Panc1 (cell line): ENCODE results near the gene PLK3. TPM values are rescaled to one million over a fixed set of nuclear protein-coding genes. Genes with fewer than 3 reads are reported as not detected.

Experiments
- ATAC-seq: fragments of 200-7000 bp; cut with Tn5 transposase; 2 replicates; pipeline ENCODE4 v1.9.1; 2020; ENCODE audit warnings: mild to moderate bottlenecking, moderate library complexity
- BruUV-seq: library from RNA; stranded (reverse); fragments of 400-500 nt; replicated peaks from 2 replicates; lab custom pipeline; 2021; lab: Mats Ljungman, UMichigan
- CTCF ChIA-PET: fragments of 300-600 bp; sonication (Branson Sonifier 250); formaldehyde crosslinking; loops from one replicate; lab custom pipeline; 2022; ENCODE audit warnings: antibody characterized with exemption; lab: Charles Lee
- POLR2A ChIA-PET: fragments of 300-600 bp; sonication (Branson Sonifier 250); formaldehyde crosslinking; loops from one replicate; lab custom pipeline; 2022; ENCODE audit warnings: antibody characterized with exemption; lab: Charles Lee
- DNase-seq: peaks from one replicate; pipeline ENCODE4 v3.0.0-alpha.2; 2010; ENCODE audit warnings: low read depth, low spot score
- H3K27ac ChIP-seq: 2 replicates; pipeline ENCODE4 v1.5.1; 2011; ENCODE audit warnings: mild to moderate bottlenecking, low read length, inconsistent platforms
- H3K27me3 ChIP-seq: fragments of 200-500 bp; sonication (Bioruptor generic); 2 replicates; pipeline ENCODE4 v1.6.0; 2014; ENCODE audit warnings: low read length, inconsistent platforms; ENCODE audit not compliant: control insufficient read depth, insufficient read depth
- H3K36me3 ChIP-seq: fragments of 200-500 bp; sonication (Bioruptor generic); 2 replicates; pipeline ENCODE4 v1.5.1; 2014; ENCODE audit warnings: inconsistent platforms, mild to moderate bottlenecking, low read length, moderate library complexity; ENCODE audit not compliant: control insufficient read depth, insufficient read depth
- H3K4me1 ChIP-seq: 2 replicates; pipeline ENCODE4 v1.5.1; 2011; ENCODE audit warnings: inconsistent platforms, mild to moderate bottlenecking, low read length, moderate library complexity; ENCODE audit not compliant: control insufficient read depth, insufficient read depth
- H3K4me3 ChIP-seq, 2 experiments: 2 replicates each; pipeline ENCODE4 v1.5.1; 2011 to 2012; ENCODE audit warnings: low read depth in 2 of 2, low read length in 2 of 2, mild to moderate bottlenecking in 2 of 2, inconsistent platforms in 1 of 2, moderate library complexity in 1 of 2
- H3K9me3 ChIP-seq: fragments of 200-500 bp; sonication (Bioruptor generic); 2 replicates; pipeline ENCODE4 v1.5.1; 2014; ENCODE audit warnings: low read depth, mild to moderate bottlenecking, inconsistent platforms, low read length, moderate library complexity; ENCODE audit not compliant: control insufficient read depth, insufficient read depth
- CTCF ChIP-seq: fragments of 450-650 bp; IDR thresholded peaks from 2 replicates; pipeline ENCODE4 v1.5.1; 2017; ENCODE audit warnings: mild to moderate bottlenecking
- POLR2AphosphoS5 ChIP-seq: IDR thresholded peaks from 2 replicates; pipeline ENCODE4 v1.6.1; 2012; ENCODE audit warnings: mild to moderate bottlenecking, low read depth, low read length, moderate library complexity
- REST ChIP-seq, 2 experiments: IDR thresholded peaks; 2 replicates each; pipeline ENCODE4 v1.6.1; 2011 to 2012; ENCODE audit warnings: low read depth in 2 of 2, control low read depth in 1 of 2, low read length in 1 of 2, mild to moderate bottlenecking in 1 of 2, moderate library complexity in 1 of 2; ENCODE audit not compliant: insufficient read depth in 1 of 2
- SIN3A ChIP-seq: IDR thresholded peaks from 2 replicates; pipeline ENCODE4 v1.6.1; 2012; ENCODE audit warnings: low read depth, mild to moderate bottlenecking, low read length, moderate library complexity, borderline replicate concordance; ENCODE audit not compliant: insufficient read depth
- TCF7L2 ChIP-seq: IDR thresholded peaks from 2 replicates; pipeline ENCODE4 v1.6.1; 2011; ENCODE audit warnings: mild to moderate bottlenecking, low read depth, low read length, inconsistent platforms
- in situ Hi-C: cut with HindIII; loops from 2 replicates; pipeline ENCODE4 v1.10.0; 2016; ENCODE audit warnings: low sequenced_read_pairs, low pct_unique_long_range_greater_than_20kb
- intact Hi-C: fragments of 100-400 bp; cut with micrococcal nuclease; formaldehyde crosslinking; loops from one replicate; pipeline ENCODE4 v1.10.0; 2022; ENCODE audit not compliant: unreplicated experiment
- total RNA-seq: library from RNA; stranded (reverse); gene quantifications from one replicate; pipeline ENCODE4 v1.2.1, GENCODE V29; 2021; ENCODE audit not compliant: unreplicated experiment

PLK3 gene
- total RNA-seq, 1 experiment from 2014 or later: 13.7 TPM

GRCh38 chr1:44777969-44778635, 22.1 kb upstream of the PLK3 start:
- ATAC-seq: no peak

GRCh38 chr1:44778705-44779576, 21.2 kb upstream of the PLK3 start:
- in situ Hi-C loops: no loop called here
- ChIA-PET POLR2A (no interaction called here), CTCF (no interaction called here)
- peaks cover 17% of the 10 kb centered on the region; the same call in 1 of the 2 replicates for H3K36me3 ChIP-seq
- ATAC-seq: no peak
- no peak for DNase-seq
- intact Hi-C loops: no loop called here
- no peaks in the 10 kb centered on the region for H3K27me3 ChIP-seq
- no peak overlapping the region for H3K4me3 ChIP-seq
- no peaks in the 10 kb centered on the region for H3K9me3 ChIP-seq
- peaks cover 10% of the 10 kb centered on the region for H3K4me1 ChIP-seq
- no peak overlapping the region for H3K27ac ChIP-seq
- no TSS peak for BruUV-seq
- TF ChIP-seq TCF7L2: no peak

More at GRCh38 chr1:44777969-44778635, 22.1 kb upstream of the PLK3 start:
- H3K27me3 ChIP-seq: no peaks in the 10 kb centered on the region
- H3K9me3 ChIP-seq: no peaks in the 10 kb centered on the region
- TF ChIP-seq TCF7L2 (no peak), POLR2AphosphoS5 (0 out of 2 replicates have a peak, but pooled peaks have one; percentile 17), CTCF (no peak), SIN3A (no peak)
- intact Hi-C loops (no loop called here), in situ Hi-C loops (no loop called here)
- peaks cover 10% of the 10 kb centered on the region for H3K4me1 ChIP-seq
- peaks cover 17% of the 10 kb centered on the region; the same call in 1 of the 2 replicates for H3K36me3 ChIP-seq
- ChIA-PET CTCF (no interaction called here), POLR2A (interaction anchor here (0.6 kb wide), 1 partner anchor 17 kb away, joined by 10 read pairs; no protein-coding TSS in a partner anchor)
- H3K27ac ChIP-seq: no peak overlapping the region
- H3K4me3 ChIP-seq: peak overlapping the region; percentile 5 to 84; a peak in 2 of 4 replicates
- no peak for DNase-seq
- BruUV-seq: no TSS peak

- ATAC-seq: no peak
- no peaks in the 10 kb centered on the region for H3K27me3 ChIP-seq
- no peak overlapping the region for H3K27ac ChIP-seq
- POLR2A ChIA-PET: no interaction called here
- intact Hi-C loops (no loop called here), in situ Hi-C loops (no loop called here)
- no peaks in the 10 kb centered on the region for H3K9me3 ChIP-seq
- CTCF ChIA-PET: interaction anchor here (0.7 kb wide), 2 partner anchors 10 to 28 kb away, joined by 3 read pairs; partner anchors contain the start of gene BTBD19
- H3K4me3 ChIP-seq: no peak overlapping the region
- DNase-seq: no peak
- peaks cover 10% of the 10 kb centered on the region for H3K4me1 ChIP-seq
- peaks cover 17% of the 10 kb centered on the region; the same call in 1 of the 2 replicates for H3K36me3 ChIP-seq
- no TSS peak for BruUV-seq
- TF ChIP-seq TCF7L2: no peak
- TF ChIP-seq REST (IDR thresholded peaks at IDR 0.05; ENCODE audit: insufficient read depth in 1 of 2, low read depth in 2 of 2, low read length in 1 of 2): no peak
- no peak for TF ChIP-seq CTCF
- no peak; the same call in none of the 2 replicates for TF ChIP-seq POLR2AphosphoS5
- no peak for TF ChIP-seq SIN3A
Observed at GRCh38 chr1:44780583-44781121, 19.5 kb upstream of the PLK3 start.
